Fibroblast of gingiva (primary cell): ENCODE results near the gene PHB1.

ENCODE experiments used
- DNase-seq: peaks from one replicate; pipeline ENCODE4 v3.0.0-alpha.2; 2011; ENCODE audit warnings: low read depth

Gene PHB1

DNA sequence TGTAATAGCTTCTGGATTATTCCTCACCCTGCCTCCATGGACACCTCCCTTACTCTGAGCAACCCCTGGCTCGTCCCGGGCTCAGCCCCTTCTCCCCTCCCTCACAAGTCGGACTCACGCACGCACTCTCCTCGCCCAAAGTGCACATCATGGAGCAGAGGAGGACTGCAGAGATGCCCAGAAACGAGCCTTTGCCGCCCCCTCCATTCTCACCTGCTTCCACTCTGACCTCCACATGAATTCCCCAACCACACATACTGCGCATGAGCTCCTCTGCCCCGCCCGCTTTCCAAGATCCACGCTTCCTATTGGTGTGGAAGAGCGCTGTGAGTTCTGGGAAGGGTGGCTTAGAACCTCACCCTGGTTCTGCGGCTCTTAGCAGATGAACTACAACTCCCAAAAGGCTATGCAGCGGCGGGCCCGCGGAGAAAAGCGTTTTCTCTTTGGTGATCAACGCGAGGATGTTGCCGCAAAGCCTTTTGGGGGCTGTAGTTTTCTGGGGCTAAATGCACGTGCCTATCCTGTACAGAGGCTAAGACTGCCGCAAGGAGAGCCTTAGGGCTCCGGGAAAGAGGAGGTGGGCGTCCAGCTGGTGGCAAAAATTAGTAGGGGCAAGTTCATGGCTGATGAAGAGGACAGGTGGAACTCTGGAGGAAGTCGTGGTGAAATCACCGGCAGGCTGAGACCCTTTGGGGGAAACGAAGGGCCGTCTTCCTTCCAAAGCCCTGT, at the start of gene PHB1:
Gene PHB1 (minus strand): TSS at position 261 of the 729 bp plus-strand sequence. CDS start 1,618 bp downstream, outside the sequence.
- DNase-seq = peak; percentile 95

- DNase-seq = no peak
These were observed 49.4 kb upstream of the PHB1 start for GRCh38 chr17:49464049-49464448.

DNA sequence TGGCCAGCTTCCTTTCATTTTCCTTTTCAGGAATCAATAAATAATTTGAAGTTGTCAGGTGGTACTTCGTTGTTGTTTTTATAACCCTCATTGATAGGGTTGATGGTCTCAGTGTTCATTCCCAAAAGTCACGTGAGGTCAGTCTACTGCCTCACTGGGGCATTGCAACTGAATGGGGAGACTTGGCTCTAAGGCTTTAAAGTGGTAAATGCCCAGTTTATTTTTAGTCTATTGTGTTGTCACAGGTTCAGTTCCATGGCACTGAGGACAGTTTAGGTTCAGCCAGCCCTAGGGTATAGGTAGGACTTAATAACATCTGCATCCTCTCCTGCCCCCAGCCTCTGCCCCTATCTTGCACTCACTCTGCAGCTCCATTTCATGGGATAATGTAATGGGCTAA, 46.9 kb upstream of the PHB1 start:
- DNase-seq = no peak

GRCh38 chr17:49460401-49460800, 45.7 kb upstream of the PHB1 start:
- DNase-seq = no peak

DNA sequence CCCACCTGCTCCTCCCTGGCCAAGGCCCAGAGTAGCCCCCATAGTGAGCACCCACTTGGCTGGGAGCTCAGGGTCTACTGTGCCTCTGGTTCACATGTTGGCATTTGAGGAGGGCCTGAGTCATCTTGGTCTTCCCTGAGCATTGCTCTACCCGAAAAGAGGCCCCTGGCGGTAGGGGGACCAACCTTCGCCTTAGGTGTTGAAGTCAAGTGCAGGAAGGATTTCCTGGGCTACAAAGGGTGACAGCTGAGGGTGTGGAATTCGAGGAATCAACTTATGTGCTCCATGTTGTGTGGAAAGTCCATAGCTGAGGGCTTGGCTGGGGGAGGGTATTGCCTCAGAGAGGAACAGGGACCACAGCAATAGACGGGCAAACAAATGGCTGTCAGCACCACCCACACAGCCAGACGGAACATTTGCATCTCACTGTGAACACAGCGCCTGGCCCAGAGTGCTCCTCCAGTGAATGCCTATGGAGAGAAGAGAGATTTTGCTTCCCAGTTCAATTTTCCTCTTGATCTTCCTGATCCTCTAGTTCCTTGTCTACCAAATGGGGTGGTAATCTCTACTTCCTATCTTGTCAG, 44.8 kb upstream of the PHB1 start:
- DNase-seq = no peak

GRCh38 chr17:49457564-49458535, 43.2 kb upstream of the PHB1 start:
- no peak for DNase-seq

DNA sequence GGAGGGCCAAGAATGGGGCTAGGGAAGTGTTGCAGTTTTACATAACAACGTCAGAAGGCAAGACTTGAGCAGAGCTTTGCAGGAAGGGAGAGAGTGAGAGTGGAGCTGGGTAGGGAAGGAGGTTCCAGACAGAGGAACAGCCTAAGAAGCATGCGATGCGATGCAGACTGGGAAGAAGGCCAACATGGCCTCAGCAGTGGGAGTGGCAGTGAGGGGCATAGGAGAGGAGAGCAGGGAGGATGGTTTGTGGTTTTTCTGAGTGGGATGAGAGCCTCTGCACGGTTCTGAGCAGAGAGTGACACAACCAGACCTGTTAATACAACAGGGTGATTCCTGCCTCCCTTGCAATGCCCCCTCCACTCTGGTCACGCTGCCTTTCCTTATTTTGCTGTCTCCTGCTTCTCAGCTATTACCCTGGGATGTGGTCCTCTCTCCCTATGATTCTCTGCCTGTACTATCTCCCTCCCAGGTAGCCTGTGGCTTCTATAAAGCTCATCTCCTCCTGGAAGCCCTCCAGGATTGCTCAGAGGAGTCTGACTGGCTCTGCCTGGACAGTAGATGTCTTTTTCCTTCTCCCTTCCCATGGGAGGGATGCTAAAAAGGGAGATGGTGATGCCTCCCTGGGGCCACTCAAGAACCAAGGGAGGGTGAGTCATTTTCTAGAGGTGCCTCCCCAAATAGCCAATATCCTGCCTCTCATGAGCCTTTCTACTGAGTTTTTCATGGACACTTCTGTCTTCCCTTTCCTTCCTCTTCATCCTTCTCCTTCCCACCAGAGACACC, 41.7 kb upstream of the PHB1 start:
- DNase-seq = peak; percentile 34

DNA sequence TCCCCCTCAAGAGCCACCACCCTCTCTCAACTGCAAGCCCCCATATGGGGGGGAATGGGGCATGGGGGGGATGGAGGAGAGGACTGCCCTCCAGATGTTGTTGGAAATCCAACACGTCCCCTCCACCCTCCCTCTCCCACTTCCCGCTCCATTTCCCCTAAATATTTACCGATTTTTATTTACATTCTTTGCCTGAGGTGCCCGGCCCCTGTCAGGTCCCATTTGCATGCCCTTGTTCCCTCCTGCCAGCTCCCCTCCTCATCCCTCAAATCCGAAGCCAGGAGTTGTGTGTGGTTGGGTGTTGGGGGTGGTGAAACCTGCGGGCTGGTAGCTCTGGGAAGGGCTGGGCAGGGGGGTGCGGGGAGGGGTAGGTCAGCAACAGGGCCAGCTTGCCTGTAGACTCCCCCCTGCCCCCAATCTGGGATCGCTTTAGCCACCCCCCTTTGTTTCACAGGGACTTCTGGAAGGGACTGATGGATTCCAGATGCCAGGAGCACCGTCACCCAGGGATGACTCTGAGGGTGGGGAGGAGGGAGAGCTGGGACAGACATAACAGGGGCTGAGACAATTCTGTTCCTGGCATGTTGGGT, 40.7 kb upstream of the PHB1 start:
- DNase-seq = no peak

DNA sequence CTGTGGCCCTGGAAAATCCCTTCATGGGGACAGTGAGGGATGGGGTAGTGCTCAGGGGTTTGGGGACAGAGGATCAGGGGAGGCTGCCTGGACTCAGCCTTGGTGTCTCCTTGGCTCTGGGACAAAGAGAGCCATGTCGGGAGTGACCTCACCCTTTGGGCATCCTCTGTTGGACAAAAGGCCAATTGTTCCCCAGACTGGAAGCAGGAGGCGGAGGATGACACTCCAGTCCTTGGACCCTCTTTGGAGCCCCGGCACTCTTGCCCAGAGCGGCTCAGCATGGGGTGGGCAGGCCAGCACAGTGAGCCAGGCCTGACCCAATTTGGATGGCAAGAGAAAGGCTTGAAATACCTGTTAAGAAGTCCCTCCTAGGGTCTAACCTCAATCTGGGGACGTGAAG, 39.4 kb upstream of the PHB1 start:
- no peak for DNase-seq

GRCh38 chr17:49452661-49453060, 38.0 kb upstream of the PHB1 start:
- no peak for DNase-seq

DNA sequence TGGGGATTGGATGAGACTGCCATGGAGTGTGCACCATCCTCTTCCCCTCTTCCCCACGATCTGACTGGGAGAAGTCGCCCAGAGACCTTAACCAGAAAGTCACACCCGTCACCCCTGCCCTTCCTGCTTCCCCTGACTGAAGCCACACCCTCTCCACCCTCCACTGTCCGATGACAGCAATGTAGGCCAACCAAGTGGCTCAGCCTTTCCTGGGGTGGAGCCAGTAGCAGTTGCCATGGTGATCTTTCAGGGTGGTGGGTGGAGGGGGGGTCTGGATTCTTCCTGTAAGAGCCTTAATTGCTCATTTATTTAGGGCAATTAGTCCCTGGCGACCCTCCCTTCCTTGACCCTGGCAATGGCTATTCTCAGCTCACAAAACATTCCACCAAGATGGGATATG, 37.5 kb upstream of the PHB1 start:
- DNase-seq = no peak

GRCh38 chr17:49450735-49451134, 36.1 kb upstream of the PHB1 start:
- no peak for DNase-seq

GRCh38 chr17:49450181-49450580, 35.5 kb upstream of the PHB1 start:
- DNase-seq = no peak

DNA sequence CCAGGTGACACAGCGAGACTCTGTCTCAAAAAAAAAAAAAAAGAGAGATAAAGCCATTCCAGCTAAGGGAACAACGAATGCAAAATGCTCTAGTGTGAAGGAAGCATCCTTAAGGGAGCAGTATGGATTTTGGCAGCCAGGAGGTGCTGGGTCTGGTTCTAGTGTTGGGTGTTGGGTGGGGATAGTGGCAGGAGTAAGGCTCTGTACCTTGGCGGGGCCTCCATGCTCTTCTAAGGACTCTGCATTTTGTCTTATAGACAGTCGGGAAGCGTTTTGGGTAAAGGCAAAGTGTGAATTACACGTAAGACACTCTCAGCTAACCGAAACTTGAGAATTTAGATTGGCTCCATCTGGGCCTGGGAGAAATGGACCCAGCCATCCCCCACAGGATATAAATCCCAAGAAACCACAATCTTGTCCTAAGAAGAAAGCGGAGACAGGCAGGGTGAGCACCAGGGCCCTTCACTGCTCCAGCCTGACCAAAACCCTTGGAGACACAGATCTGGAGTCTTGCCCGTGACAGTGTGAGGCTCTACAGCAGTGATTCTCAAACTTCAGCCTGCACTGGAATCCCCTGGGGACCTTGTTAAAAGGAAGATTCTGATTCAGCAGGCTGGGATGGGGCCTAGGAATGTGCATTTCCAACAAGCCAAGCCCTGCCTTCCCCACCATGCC, 33.1 kb upstream of the PHB1 start:
- no peak for DNase-seq

- no peak for DNase-seq
These were observed 30.9 kb upstream of the PHB1 start for GRCh38 chr17:49445591-49445990.

- DNase-seq = no peak
These were observed 29.7 kb upstream of the PHB1 start for GRCh38 chr17:49444384-49444783.

GRCh38 chr17:49443862-49444261, 29.2 kb upstream of the PHB1 start:
- no peak for DNase-seq

GRCh38 chr17:49442041-49442440, 27.4 kb upstream of the PHB1 start:
- DNase-seq = no peak

DNA sequence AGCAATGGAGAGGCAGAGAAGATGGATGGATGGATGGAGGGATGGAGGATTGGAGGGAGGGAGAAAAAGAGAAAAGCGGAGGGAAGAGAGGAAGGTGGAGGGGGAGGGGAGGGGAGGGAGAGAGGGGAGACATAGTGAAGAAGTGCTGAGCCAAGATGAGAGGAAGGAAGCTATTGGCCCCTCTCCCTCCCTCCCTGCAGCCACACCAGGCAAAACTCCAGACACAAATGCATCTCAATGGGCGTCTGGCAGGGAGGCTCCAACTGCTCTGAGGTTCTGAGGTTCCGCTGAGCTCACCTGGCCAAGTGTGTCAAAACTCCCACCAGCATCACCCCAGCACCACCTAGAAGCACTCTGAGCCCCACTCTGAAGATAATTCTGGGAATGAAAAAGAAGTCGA, 26.9 kb upstream of the PHB1 start:
- DNase-seq = no peak

- DNase-seq = no peak
These were observed 25.9 kb upstream of the PHB1 start for GRCh38 chr17:49440581-49440980.
